ENCODE measurements around the gene KRTCAP3.
A peak's percentile ranks its signal among the peaks of the same experiment; 100 is the strongest.

KRTCAP3 gene, protein sequence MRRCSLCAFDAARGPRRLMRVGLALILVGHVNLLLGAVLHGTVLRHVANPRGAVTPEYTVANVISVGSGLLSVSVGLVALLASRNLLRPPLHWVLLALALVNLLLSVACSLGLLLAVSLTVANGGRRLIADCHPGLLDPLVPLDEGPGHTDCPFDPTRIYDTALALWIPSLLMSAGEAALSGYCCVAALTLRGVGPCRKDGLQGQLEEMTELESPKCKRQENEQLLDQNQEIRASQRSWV

DNA sequence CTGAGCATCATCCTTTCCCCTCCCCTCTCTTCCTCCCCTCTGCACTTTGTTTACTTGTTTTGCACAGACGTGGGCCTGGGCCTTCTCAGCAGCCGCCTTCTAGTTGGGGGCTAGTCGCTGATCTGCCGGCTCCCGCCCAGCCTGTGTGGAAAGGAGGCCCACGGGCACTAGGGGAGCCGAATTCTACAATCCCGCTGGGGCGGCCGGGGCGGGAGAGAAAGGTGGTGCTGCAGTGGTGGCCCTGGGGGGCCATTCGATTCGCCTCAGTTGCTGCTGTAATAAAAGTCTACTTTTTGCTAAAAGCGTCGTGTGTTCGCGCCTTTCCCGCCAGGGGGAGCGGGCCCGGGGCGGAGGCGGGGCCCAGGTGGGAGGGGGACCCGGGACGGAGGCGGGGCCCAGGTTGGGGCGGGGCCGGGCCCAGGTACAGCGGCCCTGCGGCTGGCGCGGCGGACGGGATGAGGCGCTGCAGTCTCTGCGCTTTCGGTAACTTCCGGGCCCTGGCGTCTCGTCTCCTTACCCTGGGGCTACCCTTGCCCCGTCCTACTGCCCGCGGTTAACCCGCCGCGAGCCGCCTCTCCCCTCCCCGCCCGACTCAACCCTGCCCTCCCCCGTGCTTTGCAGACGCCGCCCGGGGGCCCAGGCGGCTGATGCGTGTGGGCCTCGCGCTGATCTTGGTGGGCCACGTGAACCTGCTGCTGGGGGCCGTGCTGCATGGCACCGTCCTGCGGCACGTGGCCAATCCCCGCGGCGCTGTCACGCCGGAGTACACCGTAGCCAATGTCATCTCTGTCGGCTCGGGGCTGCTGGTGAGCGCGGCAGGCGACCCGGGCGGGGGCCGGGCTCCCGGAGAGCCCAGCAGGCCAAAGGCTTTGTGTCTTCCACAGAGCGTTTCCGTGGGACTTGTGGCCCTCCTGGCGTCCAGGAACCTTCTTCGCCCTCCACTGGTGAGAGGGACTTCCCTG, at the start of gene KRTCAP3:
TSS of gene KRTCAP3 (plus strand) at position 424 of the 962 bp plus-strand sequence. CDS start at position 456, 32 bp downstream.
- H3K4me1 Mint-ChIP-seq = peaks cover 5% of the 10 kb centered on the region
- H3K9me3 Mint-ChIP-seq = no peaks in the 10 kb centered on the region
- no peaks in the 10 kb centered on the region for H3K27me3 Mint-ChIP-seq
- peak within 1 kb of the TSS; percentile 42 for H3K27ac Mint-ChIP-seq
- H3K36me3 Mint-ChIP-seq = peaks cover 37% of the 10 kb centered on the region
- H3K4me3 Mint-ChIP-seq = peak within 1 kb of the TSS; percentile 61
- peak; percentile 98 for ATAC-seq (ENCODE audit: low read depth)
- DNase-seq (ENCODE audit: low spot score in 2 of 2) = peak; percentile 26 to 78

DNA sequence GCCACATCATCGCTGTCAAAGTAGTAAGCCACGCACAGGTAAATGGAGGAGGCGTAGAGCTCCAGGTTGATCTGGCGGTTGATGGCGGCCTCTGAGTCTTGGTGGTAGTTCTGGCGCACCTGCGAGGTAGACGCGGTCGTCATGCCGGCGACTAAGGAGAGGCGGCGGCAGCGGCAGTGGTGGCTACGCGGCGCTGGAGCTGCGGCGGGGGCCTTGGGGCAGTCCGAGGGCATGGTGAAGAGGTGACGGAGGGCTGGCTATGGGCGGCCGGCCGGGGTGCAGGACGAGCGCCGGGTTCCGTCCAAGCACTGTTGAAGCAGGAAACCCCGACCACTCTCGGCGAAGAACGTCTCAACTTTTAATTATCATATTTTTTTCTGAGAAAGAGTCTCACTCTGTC, 49.0 kb upstream of the KRTCAP3 start:
- no peaks in the 10 kb centered on the region for H3K27me3 Mint-ChIP-seq
- H3K4me3 Mint-ChIP-seq = no peak overlapping the region
- ATAC-seq (ENCODE audit: low read depth) (no peak), DNase-seq (ENCODE audit: low spot score in 2 of 2) (no peak)
- peaks cover 12% of the 10 kb centered on the region for H3K36me3 Mint-ChIP-seq
- H3K27ac Mint-ChIP-seq = no peak overlapping the region
- H3K4me1 Mint-ChIP-seq = peaks cover 10% of the 10 kb centered on the region
- no peaks in the 10 kb centered on the region for H3K9me3 Mint-ChIP-seq

DNA sequence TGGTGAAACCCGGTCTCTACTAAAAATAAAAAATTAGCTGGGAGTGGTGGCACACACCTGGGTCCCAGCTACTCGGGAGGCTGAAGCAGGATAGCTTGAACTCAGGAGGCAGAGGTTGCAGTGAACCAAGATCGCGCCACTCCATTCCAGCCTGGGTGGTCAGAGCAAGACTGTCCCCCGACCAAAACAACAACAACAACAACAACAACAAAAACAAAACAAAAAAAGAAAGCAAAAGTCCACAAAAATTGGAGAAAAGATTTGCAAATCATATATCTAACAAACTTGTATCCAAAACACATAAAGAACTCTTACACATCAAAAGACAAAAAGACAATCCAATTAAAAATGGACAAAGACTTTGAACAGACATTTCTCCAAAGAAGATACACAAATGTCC, 43.2 kb upstream of the KRTCAP3 start:
- Mint-ChIP-seq H3K27me3 (no peaks in the 10 kb centered on the region), H3K9me3 (no peaks in the 10 kb centered on the region), H3K4me1 (peaks cover 16% of the 10 kb centered on the region), H3K27ac (peak overlapping the region; percentile 22), H3K4me3 (no peak overlapping the region), H3K36me3 (peaks cover 8% of the 10 kb centered on the region)
- ATAC-seq (ENCODE audit: low read depth) = no peak
- no peak for DNase-seq (ENCODE audit: low spot score in 2 of 2)

DNA sequence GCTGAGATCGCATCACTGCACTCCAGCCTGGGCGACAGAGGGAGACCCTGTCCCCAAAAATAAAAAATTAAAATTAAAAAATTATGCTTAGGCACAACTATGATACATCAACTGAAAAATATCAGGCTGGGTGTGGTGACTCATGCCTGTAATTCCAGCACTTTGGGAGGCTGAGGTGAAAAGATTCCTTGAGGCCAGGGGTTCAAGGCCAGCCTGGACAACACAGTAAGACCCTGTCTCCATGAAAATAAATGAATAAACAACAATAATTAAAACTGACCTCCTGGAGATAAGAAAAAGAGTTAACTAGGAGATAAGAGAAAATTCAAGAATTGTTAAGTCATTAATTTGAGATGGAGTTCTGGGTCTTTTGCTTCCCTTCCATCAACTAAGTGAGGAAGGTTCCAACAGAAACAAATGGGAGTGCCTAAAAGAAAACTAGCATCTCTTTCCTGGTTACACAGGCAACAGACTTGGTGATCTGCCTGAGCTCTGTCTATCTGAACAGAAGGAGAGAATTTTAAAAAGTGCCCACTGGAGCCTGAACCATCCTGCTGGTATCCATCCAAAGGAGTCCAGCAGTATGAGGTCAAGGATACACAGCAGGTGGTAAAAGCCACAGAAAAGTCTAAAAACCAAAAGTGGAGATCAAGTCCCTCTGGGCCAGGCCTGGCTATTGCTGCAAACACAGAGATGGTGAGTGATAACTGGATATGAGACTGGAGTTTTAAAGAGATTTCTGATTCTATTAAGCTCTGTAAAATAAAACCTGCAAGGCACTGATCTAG, 41.6 kb upstream of the KRTCAP3 start:
- H3K9me3 Mint-ChIP-seq = no peaks in the 10 kb centered on the region
- ATAC-seq (ENCODE audit: low read depth) (no peak), DNase-seq (ENCODE audit: low spot score in 2 of 2) (no peak)
- peaks cover 8% of the 10 kb centered on the region for H3K36me3 Mint-ChIP-seq
- peaks cover 16% of the 10 kb centered on the region for H3K4me1 Mint-ChIP-seq
- peak overlapping the region; percentile 48 for H3K27ac Mint-ChIP-seq
- H3K4me3 Mint-ChIP-seq = no peak overlapping the region
- H3K27me3 Mint-ChIP-seq = no peaks in the 10 kb centered on the region

DNA sequence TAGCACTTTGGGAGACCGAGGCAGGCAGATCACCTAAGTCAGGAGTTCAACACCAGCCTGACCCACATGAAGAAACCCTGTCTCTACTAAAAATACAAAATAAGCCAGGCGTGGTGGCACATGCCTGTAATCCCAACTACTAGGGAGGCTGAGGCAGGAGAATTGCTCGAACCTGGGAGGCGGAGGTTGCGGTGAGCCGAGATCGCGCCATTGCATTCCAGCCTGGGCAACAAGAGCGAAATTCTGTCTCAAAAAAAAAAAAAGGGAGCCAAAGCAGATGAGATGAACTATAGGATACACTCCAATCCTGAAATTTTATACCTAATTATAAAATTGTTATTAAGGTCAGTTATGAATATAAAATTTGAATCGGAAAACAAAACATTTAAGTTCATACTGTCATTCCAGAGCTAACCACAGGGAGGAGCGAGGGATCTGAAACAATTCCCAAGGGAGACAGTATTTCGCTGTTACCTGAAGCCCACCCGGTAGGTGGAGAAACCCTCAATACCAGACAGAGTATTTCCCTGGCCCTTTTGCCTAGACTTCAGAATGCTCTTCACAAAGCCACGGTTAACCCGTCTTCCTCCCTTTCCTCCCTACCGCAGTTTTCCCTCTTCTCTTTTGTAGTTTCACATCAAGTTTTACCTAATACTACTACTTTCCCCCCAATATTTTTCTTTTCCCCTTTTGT, 34.2 kb upstream of the KRTCAP3 start:
- peaks cover 1% of the 10 kb centered on the region for H3K27me3 Mint-ChIP-seq
- H3K9me3 Mint-ChIP-seq = peaks cover 4% of the 10 kb centered on the region
- H3K36me3 Mint-ChIP-seq = peaks cover 6% of the 10 kb centered on the region
- ATAC-seq (ENCODE audit: low read depth) (no peak), DNase-seq (ENCODE audit: low spot score in 2 of 2) (no peak)
- peak overlapping the region; percentile 46 for H3K27ac Mint-ChIP-seq
- peak overlapping the region; percentile 89 for H3K4me3 Mint-ChIP-seq
- H3K4me1 Mint-ChIP-seq = peaks cover 19% of the 10 kb centered on the region

DNA sequence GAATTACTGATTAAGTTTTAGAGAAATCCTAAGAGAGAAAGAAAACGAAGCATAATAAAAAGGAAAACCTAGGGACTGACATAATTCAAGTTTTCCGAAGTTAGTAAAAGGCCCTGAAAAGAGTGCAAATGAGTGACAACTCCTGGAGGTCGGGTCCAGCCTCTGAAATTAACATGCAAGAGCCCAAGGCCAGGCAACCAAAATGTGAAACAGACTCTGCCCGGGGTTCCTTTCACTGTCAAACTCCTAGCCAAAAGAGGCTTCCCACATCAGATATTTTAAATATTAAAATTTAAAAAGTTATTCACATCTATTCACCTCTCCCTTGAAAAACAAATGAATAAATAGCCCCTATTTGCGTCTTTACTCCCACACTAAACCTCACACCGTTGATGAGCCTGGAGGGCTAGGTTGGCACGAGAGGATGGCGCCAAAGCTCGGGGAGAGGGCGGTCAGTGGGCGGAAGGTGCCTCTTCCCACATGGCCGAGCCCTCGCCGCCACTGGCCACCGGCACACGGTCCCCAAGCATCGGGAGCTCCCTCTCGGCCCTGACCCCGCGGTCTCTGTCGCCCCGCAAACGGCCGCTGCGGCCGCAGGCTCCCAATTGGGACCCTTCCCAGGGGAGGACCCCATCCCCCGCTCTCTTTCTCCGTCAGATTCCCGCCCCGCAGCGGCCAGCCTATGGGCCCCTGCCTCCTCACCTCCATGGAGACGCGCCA, 33.4 kb upstream of the KRTCAP3 start:
- peaks cover 4% of the 10 kb centered on the region for H3K9me3 Mint-ChIP-seq
- peak overlapping the region; percentile 89 for H3K4me3 Mint-ChIP-seq
- DNase-seq (ENCODE audit: low spot score in 2 of 2) (no peak), ATAC-seq (ENCODE audit: low read depth) (no peak)
- peaks cover 19% of the 10 kb centered on the region for H3K4me1 Mint-ChIP-seq
- H3K36me3 Mint-ChIP-seq = peaks cover 6% of the 10 kb centered on the region
- H3K27ac Mint-ChIP-seq = peak overlapping the region; percentile 89
- peaks cover 2% of the 10 kb centered on the region for H3K27me3 Mint-ChIP-seq

DNA sequence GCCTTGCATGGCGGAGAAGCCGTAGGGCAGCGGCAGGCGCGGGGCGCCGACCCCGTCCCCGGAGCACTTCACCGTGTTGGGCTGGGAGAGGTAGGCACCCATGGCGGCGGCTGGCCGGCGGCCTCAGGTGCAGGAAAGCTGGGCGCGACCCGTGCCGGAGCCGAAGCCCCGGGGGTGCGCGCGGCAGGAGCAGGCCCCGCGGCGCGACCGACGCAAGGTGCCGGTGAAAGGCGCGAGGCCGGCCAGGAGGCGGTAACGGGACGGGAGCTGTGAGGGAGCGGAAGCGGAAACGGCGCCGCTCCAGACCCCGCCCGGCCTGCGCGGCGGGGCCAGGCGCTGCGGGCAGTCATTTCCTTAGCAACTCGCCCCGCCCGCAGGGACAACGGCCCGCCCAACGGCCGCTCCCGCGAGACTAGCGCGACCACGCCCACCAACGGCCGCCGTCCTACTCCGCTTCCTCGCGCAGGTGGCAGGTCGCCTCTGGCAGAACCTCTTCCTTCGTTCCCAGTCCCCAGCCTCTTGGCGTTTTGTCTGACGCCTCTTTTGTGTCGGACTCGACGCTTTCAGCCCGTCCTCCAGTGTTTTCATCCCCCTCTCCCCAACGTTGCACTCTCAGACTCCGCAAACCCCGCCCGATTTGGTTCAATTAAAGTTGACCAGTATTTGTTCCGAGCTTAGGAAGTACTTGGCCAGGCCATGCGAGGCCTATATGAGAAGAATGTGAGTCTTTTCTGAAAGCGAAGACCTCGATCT, 32.7 kb upstream of the KRTCAP3 start, which contains the start of gene PPM1G:
TSS of gene PPM1G (minus strand) at position 271 of the 753 bp plus-strand sequence. CDS start at position 102, 169 bp downstream.
- peaks cover 2% of the 10 kb centered on the region for H3K27me3 Mint-ChIP-seq
- peaks cover 6% of the 10 kb centered on the region for H3K36me3 Mint-ChIP-seq
- peak within 1 kb of the TSS; percentile 89 for H3K27ac Mint-ChIP-seq
- ATAC-seq (ENCODE audit: low read depth) (peak; percentile 95), DNase-seq (ENCODE audit: low spot score in 2 of 2) (peak; percentile 96)
- H3K9me3 Mint-ChIP-seq = peaks cover 4% of the 10 kb centered on the region
- H3K4me3 Mint-ChIP-seq = peak within 1 kb of the TSS; percentile 89
- H3K4me1 Mint-ChIP-seq = peaks cover 19% of the 10 kb centered on the region

DNA sequence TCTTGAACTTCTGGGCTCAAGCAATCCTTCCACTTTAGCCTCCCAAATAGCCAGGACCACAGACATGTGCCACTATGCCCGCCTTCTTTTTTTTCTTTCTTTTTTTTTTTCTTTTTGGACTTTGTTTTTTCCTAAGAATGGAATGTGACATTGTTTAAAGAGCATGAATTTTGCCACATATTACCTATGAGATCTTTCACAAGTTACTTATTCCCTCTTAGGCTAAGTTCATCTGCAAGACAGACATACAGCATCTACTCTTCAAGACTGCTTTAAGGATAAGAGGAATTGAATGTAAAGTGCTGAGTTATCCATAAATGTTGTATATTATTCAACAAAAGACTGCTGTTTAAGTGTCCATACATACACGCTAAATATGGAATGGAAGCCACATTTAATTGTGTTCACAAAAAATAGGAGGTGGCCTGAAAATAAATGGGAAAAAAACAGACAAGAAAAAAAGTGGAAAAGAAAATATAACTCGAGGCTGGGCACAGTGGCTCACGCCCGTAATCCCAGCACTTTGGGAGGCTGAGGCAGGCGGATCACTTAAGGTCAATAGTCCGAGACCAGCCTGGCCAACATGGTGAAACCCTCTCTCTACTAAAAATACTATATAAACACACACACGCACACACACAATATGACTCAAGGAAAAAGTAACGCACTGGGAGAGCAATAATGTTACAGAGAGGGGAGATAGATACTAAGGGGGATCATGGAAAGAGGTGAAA, 29.6 kb upstream of the KRTCAP3 start:
- Mint-ChIP-seq H3K9me3 (peaks cover 4% of the 10 kb centered on the region), H3K36me3 (peaks cover 2% of the 10 kb centered on the region), H3K27me3 (peaks cover 2% of the 10 kb centered on the region), H3K4me1 (peaks cover 11% of the 10 kb centered on the region), H3K4me3 (no peak overlapping the region), H3K27ac (no peak overlapping the region)
- ATAC-seq (ENCODE audit: low read depth) (no peak), DNase-seq (ENCODE audit: low spot score in 2 of 2) (no peak)

DNA sequence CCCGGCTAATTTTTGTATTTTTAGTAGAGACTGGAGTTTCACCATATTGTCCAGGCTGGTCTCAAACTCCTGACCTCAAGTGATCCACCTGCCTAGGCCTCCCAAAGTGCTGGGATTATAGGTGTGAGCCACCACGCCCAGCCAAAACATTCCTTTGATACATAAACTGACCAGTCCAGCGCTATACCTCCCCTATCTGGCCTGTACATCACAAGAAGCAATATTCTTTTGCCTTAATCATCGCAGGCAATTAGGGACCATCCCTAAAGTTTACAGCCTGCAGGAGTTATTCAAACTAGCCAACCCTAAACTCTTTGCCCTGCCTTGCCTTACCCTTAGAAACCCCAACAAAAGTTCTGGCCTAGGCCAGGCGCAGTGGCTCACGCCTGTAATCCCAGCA, 26.0 kb upstream of the KRTCAP3 start:
- DNase-seq (ENCODE audit: low spot score in 2 of 2) (no peak), ATAC-seq (ENCODE audit: low read depth) (no peak)
- no peaks in the 10 kb centered on the region for H3K9me3 Mint-ChIP-seq
- H3K36me3 Mint-ChIP-seq = no peaks in the 10 kb centered on the region
- no peaks in the 10 kb centered on the region for H3K4me1 Mint-ChIP-seq
- H3K27me3 Mint-ChIP-seq = peaks cover 2% of the 10 kb centered on the region
- H3K27ac Mint-ChIP-seq = no peak overlapping the region
- no peak overlapping the region for H3K4me3 Mint-ChIP-seq

DNA sequence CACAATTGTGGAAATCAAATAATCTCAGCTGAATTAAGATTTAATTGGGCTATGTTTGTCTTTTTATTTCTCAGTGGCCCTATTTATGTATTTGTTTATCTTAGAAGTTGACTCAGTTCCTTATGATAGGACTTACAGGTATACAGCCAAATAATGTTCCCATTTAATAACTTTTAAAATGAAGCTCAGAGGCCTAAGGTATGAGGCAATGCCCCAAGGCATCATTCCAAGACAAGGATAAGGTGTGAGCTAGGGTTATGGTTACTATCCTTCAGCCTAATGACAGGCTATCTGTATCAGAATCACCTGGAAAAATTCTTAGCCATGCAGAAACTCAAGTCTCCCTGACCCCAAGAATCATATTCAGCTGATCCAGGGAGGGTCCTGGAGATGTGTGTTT, 21.2 kb upstream of the KRTCAP3 start:
- H3K4me3 Mint-ChIP-seq = no peak overlapping the region
- H3K9me3 Mint-ChIP-seq = no peaks in the 10 kb centered on the region
- no peaks in the 10 kb centered on the region for H3K4me1 Mint-ChIP-seq
- H3K27ac Mint-ChIP-seq = no peak overlapping the region
- H3K27me3 Mint-ChIP-seq = no peaks in the 10 kb centered on the region
- DNase-seq (ENCODE audit: low spot score in 2 of 2) (no peak), ATAC-seq (ENCODE audit: low read depth) (no peak)
- no peaks in the 10 kb centered on the region for H3K36me3 Mint-ChIP-seq

DNA sequence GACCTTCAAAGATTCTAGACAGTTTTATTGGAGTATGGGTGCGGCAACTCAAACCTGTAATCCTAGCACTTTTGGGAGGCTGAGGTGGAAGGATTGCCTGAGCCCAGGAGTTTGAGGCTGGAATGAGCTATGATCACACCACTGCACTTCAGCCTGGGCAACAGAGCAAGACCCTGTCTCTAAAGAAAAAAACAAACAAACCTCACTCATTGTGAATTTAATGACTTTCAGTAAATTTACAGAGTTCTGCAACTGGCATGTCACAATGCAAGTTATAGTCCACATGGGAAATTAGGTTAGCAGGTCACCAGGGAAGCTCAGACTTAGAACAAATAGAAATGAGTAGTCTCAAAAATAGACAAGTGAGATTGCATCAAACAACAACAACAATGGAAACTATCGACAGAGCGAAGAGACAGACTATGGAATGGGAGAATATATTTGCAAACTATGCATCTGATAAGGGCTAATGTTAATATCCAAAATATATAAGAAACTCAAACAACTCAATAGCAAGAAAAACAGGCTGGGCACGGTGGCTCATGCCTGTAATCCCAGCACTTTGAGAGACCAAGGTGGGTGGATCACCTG, 20.4 kb upstream of the KRTCAP3 start:
- ATAC-seq (ENCODE audit: low read depth) (no peak), DNase-seq (ENCODE audit: low spot score in 2 of 2) (no peak)
- Mint-ChIP-seq H3K9me3 (no peaks in the 10 kb centered on the region), H3K36me3 (no peaks in the 10 kb centered on the region), H3K27me3 (no peaks in the 10 kb centered on the region), H3K27ac (no peak overlapping the region), H3K4me1 (no peaks in the 10 kb centered on the region), H3K4me3 (no peak overlapping the region)
